GM18519 (cell line): Measurements from ENCODE around the gene PEX10.

Experiments used
- ATAC-seq: cut with Tn5 transposase; IDR thresholded peaks from one replicate; pipeline ENCODE4 v1.9.1; 2021; ENCODE audit warnings: mild to moderate bottlenecking, moderate library complexity; ENCODE audit not compliant: unreplicated experiment, low FRiP score

PEX10 gene

GRCh38 chr1:2406451-2407041 lies 5.8 kb downstream of the PEX10 start:
- ATAC-seq = no peak

- no peak for ATAC-seq
Observed at GRCh38 chr1:2405588-2406295, 6.6 kb downstream of the PEX10 start.

- ATAC-seq = no peak
Observed at GRCh38 chr1:2404890-2405511, 7.4 kb downstream of the PEX10 start.

- no peak for ATAC-seq
Observed at GRCh38 chr1:2404142-2404889, 8.0 kb downstream of the PEX10 start.

GRCh38 chr1:2403273-2403672 lies 9.1 kb downstream of the PEX10 start:
- no peak for ATAC-seq

- ATAC-seq = no peak
Observed at GRCh38 chr1:2402420-2402819, 9.9 kb downstream of the PEX10 start.

GRCh38 chr1:2400950-2401649 lies 11.3 kb downstream of the PEX10 start:
- no peak for ATAC-seq

- ATAC-seq = no peak
Observed at GRCh38 chr1:2400576-2400909, 11.8 kb downstream of the PEX10 start.

- ATAC-seq = no peak
Observed at GRCh38 chr1:2399890-2400575, 12.3 kb downstream of the PEX10 start.

GRCh38 chr1:2398871-2399270 lies 13.5 kb downstream of the PEX10 start:
- ATAC-seq = no peak

GRCh38 chr1:2397007-2397679 lies 15.2 kb downstream of the PEX10 start:
- no peak for ATAC-seq

GRCh38 chr1:2396476-2396875 lies 15.9 kb downstream of the PEX10 start:
- ATAC-seq = no peak

- ATAC-seq = no peak
Observed at GRCh38 chr1:2396059-2396458, 16.3 kb downstream of the PEX10 start.

GRCh38 chr1:2395245-2395644 lies 17.1 kb downstream of the PEX10 start:
- no peak for ATAC-seq

- no peak for ATAC-seq
Observed at GRCh38 chr1:2394761-2395160, 17.6 kb downstream of the PEX10 start.

- no peak for ATAC-seq
Observed at GRCh38 chr1:2394220-2394619, 18.1 kb downstream of the PEX10 start.

- no peak for ATAC-seq
Observed at GRCh38 chr1:2393471-2393877, 18.9 kb downstream of the PEX10 start.

- ATAC-seq = no peak
Observed at GRCh38 chr1:2392686-2393085, 19.7 kb downstream of the PEX10 start.

- no peak for ATAC-seq
Observed at GRCh38 chr1:2391931-2392509, 20.3 kb downstream of the PEX10 start.
